ENCODE measurements around the gene SSTR4.

DNA sequence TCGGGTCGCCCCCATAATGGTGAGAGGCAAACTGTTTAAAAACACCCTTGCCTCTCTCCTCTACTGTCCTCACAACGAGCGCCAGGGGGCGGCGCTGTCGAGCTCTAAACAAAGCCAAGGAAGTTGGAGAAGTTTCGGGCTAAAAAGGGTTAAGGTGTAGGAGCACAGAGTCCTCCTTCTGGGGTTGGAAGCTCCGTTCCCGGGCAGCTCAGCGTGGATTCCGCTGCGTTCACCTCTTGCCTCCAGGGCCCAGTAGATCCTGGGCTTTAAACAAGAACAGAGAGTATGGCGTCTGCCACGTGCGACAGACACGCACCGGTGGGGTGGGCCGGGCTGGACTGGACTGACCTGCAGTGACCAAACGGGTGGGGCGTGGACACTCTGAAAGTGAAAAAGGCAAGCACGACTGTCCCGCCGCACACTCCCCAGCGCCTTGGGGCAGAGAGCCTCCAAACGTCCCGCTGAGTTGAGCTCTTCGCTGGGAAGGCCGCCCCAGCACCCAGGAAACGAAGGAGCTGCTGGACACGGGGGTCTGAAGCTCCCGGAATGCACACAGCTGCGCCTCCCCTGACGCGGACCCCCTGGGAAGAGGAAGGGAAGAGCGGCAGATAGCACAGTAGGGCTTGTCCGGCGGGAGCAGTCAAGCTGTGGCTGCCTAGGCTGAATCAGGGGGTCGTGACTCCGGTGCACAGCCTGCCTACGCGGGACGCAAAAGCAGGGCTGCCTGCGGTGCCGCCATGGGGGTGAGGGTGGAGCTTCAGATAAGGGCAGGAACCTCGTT lies 15.9 kb downstream of the SSTR4 start:
- TF ChIP-seq CTCF (IDR thresholded peaks at IDR 0.05) (peak; percentile 79), POLR2AphosphoS5 (IDR thresholded peaks at IDR 0.05; ENCODE audit: low read depth, low read length) (no peak)

All from Panc1 (cell line).